K562 (cell line): ENCODE results near the gene NUDT21. TPM values are rescaled to one million over a fixed set of nuclear protein-coding genes. Genes with fewer than 3 reads are reported as not detected.

Experiments used
- BACH1 ChIP-seq: fragments of 200-800 bp; sonication (Bioruptor generic); IDR thresholded peaks from 2 replicates; pipeline ENCODE4 v1.6.1; 2016; ENCODE audit warnings: missing genetic modification characterization, missing compliant biosample characterization
- MAFF ChIP-seq: IDR thresholded peaks from 2 replicates; pipeline ENCODE4 v1.6.1; 2012; ENCODE audit warnings: low read length, improper control_type of control experiment
- MAFK ChIP-seq: IDR thresholded peaks from 2 replicates; pipeline ENCODE4 v1.6.1; 2011; ENCODE audit warnings: low read length, improper control_type of control experiment
- MTF1 ChIP-seq: fragments of 250-450 bp; sonication (Bioruptor Pico); IDR thresholded peaks from 2 replicates; pipeline ENCODE4 v1.9.0; 2021; ENCODE audit warnings: moderate library complexity, mild to moderate bottlenecking, inconsistent platforms, borderline replicate concordance
- NFE2 ChIP-seq: IDR thresholded peaks from 2 replicates; pipeline ENCODE4 v1.6.1; 2014; ENCODE audit warnings: antibody characterized with exemption, low read depth
- POLR2B ChIP-seq: fragments of 450-650 bp; IDR thresholded peaks from 2 replicates; pipeline ENCODE4 v1.6.1; 2018; ENCODE audit warnings: low read depth; ENCODE audit not compliant: partially characterized antibody
- ZC3H4 ChIP-seq: sonication (generic); formaldehyde crosslinking; IDR thresholded peaks from 2 replicates; pipeline ENCODE4 v1.9.0; 2021; ENCODE audit warnings: missing genetic modification reagents, borderline replicate concordance
- ZNF384 ChIP-seq: IDR thresholded peaks from 2 replicates; pipeline ENCODE4 v1.6.1; 2012; ENCODE audit warnings: low read depth, low read length, improper control_type of control experiment
- ZNF785 ChIP-seq: fragments of 250-450 bp; sonication (Bioruptor Pico); IDR thresholded peaks from 2 replicates; pipeline ENCODE4 v1.4.0; 2020; ENCODE audit warnings: mild to moderate bottlenecking
- polyA plus RNA-seq, 8 experiments: library from polyadenylated mRNA; depleted of rRNA in 4 of 8; stranded (reverse) in 5 of 8; unstranded in 3 of 8; fragments of >200 nt; fragmentation: Nextera tagmentation in 2 of 8; fragmentation: Illumina TruSeq in 1 of 8; extraction: Ambion mirVana in 2 of 8; extraction: Trizol in 1 of 8; gene quantifications; 2 replicates each; pipeline versions ENCODE4 v1.2.1 to v1.2.3, GENCODE V29; 2011 to 2014; ENCODE audit warnings: inconsistent platforms in 1 of 8, missing spikeins in 1 of 8
- total RNA-seq, 7 experiments: library from RNA; depleted of rRNA in 6 of 7; stranded (reverse); fragments of >200 nt in 6 of 7; fragmentation: Illumina TruSeq in 2 of 7; extraction: Trizol in 2 of 7; gene quantifications; 2 replicates each; pipeline versions ENCODE4 v1.2.1 to v1.2.3, GENCODE V29; 2011 to 2021; ENCODE audit warnings: low replicate concordance in 1 of 7
- TF ChIP-seq, protein P1 (sequence below): fragments of 450-650 bp; IDR thresholded peaks from 2 replicates; pipeline ENCODE4 v1.6.1; 2016; ENCODE audit warnings: borderline replicate concordance
- TF ChIP-seq, protein P2 (sequence below): fragments of 450-650 bp; IDR thresholded peaks from 2 replicates; pipeline ENCODE4 v1.6.1; 2017; ENCODE audit warnings: mild to moderate bottlenecking, moderate library complexity

The NUDT21 gene
- total and polyA plus RNA-seq, 9 of the 15 experiments (the other 6 are each of a cell fraction or from before 2014, with no cell fraction given): 62.4 to 218 (median 121) TPM

DNA sequence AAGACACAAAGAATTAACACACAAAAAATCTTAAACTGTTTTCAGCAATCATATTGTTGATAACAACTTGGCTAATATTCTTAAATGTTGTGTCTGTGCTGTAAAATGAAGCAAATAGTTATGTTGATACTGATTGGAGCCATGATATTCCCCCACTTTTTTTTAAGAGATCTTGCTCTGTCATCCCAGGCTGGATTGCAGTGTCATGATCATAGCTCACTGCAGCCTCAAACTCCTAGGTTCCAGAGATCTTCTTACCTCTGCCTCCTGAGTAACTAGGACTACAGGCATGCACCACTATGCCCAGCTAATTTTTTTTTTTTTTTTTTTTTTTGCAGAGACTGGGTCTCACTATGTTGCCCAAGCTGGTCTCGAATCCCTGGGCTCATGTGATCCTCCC is 42.7 kb upstream of the NUDT21 start (continued):
- TF ChIP-seq, protein P1, sequence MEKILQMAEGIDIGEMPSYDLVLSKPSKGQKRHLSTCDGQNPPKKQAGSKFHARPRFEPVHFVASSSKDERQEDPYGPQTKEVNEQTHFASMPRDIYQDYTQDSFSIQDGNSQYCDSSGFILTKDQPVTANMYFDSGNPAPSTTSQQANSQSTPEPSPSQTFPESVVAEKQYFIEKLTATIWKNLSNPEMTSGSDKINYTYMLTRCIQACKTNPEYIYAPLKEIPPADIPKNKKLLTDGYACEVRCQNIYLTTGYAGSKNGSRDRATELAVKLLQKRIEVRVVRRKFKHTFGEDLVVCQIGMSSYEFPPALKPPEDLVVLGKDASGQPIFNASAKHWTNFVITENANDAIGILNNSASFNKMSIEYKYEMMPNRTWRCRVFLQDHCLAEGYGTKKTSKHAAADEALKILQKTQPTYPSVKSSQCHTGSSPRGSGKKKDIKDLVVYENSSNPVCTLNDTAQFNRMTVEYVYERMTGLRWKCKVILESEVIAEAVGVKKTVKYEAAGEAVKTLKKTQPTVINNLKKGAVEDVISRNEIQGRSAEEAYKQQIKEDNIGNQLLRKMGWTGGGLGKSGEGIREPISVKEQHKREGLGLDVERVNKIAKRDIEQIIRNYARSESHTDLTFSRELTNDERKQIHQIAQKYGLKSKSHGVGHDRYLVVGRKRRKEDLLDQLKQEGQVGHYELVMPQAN: no peak
- TF ChIP-seq, protein P2, sequence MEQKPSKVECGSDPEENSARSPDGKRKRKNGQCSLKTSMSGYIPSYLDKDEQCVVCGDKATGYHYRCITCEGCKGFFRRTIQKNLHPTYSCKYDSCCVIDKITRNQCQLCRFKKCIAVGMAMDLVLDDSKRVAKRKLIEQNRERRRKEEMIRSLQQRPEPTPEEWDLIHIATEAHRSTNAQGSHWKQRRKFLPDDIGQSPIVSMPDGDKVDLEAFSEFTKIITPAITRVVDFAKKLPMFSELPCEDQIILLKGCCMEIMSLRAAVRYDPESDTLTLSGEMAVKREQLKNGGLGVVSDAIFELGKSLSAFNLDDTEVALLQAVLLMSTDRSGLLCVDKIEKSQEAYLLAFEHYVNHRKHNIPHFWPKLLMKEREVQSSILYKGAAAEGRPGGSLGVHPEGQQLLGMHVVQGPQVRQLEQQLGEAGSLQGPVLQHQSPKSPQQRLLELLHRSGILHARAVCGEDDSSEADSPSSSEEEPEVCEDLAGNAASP: no peak
- TF ChIP-seq ZC3H4 (CRISPR knock-in tag): no peak
- peak; percentile 77 for TF ChIP-seq ZNF384
- TF ChIP-seq NFE2: peak; percentile 88
- peak; percentile 37; the same call in 1 of the 2 replicates for TF ChIP-seq MAFF
- peak; percentile 50; the same call in 1 of the 2 replicates for TF ChIP-seq MAFK
- TF ChIP-seq BACH1 (tag): peak; percentile 66; the same call in 1 of the 2 replicates
- TF ChIP-seq MTF1: no peak
- TF ChIP-seq POLR2B: no peak
- TF ChIP-seq ZNF785: no peak
